Gastrocnemius medialis (tissue), 4 donors: ENCODE data around the gene LHX6.

Source experiments
- POLR2A ChIP-seq, 2 donors: fragments of 450-650 bp; IDR thresholded peaks; one replicate each; pipeline ENCODE4 v1.6.1; 2017; ENCODE audit warnings: antibody characterized with exemption in 2 of 2, mild to moderate bottlenecking in 2 of 2, moderate library complexity in 2 of 2
- TF ChIP-seq, protein P1 (sequence below), 5 experiments: fragments of 450-650 bp in 3 of 5; fragments of 200-600 bp in 2 of 5; sonication (generic) in 2 of 5; IDR thresholded peaks in 4 of 5; conservative IDR thresholded peaks in 1 of 5; 1 replicate in 4 of 5; 2 replicates in 1 of 5; pipeline ENCODE4 v1.5.1; 2016 to 2019; ENCODE audit warnings: antibody characterized with exemption in 5 of 5, mild to moderate bottlenecking in 3 of 5, moderate library complexity in 3 of 5

DNA sequence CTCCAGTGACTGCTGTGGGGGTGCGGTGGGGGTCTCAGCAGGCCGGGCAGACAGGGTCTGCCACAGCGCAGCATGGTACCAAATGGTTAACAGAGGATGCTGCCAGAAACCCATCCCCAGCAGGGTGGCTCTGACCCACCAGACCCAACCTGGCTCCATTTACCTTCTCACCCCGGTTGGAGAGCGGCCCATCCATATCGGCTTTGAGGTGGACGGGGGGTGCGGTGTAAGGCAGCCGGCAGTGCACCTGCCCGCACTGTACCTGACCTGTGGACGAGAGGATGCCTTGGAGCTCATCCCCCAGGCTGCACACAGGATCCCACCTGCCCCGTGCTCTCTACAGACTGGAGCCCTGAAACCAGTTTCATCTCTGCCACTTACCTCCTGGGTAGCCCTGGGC is 19.3 kb downstream of the LHX6 start:
- TF ChIP-seq, protein P1, sequence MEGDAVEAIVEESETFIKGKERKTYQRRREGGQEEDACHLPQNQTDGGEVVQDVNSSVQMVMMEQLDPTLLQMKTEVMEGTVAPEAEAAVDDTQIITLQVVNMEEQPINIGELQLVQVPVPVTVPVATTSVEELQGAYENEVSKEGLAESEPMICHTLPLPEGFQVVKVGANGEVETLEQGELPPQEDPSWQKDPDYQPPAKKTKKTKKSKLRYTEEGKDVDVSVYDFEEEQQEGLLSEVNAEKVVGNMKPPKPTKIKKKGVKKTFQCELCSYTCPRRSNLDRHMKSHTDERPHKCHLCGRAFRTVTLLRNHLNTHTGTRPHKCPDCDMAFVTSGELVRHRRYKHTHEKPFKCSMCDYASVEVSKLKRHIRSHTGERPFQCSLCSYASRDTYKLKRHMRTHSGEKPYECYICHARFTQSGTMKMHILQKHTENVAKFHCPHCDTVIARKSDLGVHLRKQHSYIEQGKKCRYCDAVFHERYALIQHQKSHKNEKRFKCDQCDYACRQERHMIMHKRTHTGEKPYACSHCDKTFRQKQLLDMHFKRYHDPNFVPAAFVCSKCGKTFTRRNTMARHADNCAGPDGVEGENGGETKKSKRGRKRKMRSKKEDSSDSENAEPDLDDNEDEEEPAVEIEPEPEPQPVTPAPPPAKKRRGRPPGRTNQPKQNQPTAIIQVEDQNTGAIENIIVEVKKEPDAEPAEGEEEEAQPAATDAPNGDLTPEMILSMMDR (IDR thresholded peaks at IDR 0.05 in 4 of 5, conservative IDR thresholded peaks at IDR 0.05 in 1 of 5), result no peak
- TF ChIP-seq POLR2A (IDR thresholded peaks at IDR 0.05), result no peak
